NCI-H226 (cell line): Measurements from ENCODE around the gene GALNT5.
"Not testable (repeated sequence)": the region's sequence is repeated elsewhere in the genome, so short reads cannot be mapped to it uniquely, and the experiment has no call there.

Source experiments
- DNase-seq: peaks from one replicate; pipeline ENCODE4 v3.0.0-alpha.2; 2015

GALNT5 gene

DNA sequence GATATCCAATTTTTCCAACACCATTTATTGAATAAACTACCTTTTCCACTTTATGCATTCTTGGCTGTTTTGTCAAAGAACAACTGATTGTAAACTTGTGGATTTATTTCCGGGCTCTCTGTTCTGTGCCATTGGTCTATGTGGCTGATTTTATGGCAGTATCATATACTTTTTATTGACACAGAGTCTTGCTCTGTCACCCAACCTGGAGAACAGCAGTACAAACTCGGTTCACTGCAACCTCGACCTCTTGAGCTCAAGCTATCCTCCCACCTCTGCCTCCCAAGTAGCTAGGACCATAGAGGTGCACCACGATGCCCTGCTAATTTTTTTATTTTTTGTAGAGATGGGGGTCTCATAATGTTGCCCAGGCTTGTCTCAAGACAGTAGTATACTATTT lies 6.7 kb upstream of the GALNT5 start:
- DNase-seq, result no peak

DNA sequence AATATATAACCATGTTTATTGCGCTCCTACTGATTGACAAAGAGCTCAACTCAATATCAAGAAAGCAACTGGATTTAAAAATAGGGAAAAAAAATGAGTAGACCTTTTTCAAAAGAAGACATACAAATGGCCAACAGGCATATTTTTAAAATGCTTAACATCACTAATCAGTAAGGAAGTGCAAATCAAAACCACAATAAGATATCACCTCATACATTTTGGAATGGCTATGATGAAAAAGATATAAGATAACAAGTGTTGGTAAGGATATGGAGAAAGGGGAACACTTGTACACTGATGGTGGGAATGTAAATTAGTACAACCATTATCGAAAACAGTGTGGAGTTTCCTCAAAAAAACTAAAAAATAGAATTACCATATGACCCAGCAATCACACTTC lies 5.6 kb upstream of the GALNT5 start:
- no peak for DNase-seq

DNA sequence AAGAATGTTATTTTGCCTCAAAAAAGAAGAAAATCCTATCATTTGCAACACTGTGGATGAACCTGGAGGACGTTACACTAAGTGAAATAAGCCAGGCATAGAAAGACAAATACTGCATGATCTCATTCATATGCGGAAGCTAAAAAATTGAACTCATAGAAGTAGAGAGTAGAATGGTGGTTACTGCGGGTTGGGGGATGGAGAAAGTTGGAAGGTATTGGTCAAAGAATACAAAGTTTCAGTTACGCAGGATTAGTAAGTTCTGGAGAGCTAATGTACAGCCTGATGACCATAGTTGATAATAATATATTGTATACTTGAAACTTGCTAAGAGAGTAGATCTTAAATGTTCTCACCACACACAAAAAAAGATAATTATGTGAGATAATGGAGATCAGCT lies 5.0 kb upstream of the GALNT5 start:
- DNase-seq, result no peak

DNA sequence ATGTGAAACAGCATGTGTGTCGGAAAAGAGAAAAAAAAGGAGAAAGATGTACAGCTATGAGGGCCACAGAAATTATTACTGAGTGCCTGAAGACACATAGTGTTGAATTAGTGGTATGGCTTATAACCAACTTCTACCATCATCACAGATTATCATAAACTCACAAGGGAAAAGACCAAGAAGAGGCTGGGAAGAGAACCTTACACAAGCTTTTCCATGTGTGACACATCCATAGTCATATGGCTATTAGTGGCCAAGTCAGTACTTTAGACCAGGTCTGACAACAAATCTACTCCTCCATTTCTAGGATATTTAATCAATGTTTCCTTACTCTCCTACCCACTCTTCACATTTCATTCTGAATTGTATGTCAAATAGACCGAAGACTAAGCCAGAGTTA lies 3.5 kb upstream of the GALNT5 start:
- DNase-seq, result no peak

DNA sequence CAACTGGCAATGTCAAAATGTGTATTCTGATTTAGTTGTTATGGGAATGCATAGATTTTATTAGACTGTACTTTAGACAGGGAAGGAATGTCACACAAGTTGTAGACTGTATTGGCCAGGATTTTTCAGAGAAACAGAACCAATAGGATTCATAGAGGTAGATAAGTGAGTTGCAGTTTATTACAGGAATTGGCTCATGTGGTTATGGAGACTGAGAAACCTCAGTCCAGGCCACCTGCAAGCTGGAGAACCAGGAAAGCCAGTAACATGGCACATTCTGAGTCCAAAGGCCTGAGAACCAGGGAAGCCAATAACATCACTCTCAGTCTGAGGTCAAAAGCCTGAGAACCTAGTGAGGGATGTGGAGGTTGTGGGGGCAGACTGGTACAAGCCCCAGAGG lies 1.8 kb upstream of the GALNT5 start:
- no peak for DNase-seq

DNA sequence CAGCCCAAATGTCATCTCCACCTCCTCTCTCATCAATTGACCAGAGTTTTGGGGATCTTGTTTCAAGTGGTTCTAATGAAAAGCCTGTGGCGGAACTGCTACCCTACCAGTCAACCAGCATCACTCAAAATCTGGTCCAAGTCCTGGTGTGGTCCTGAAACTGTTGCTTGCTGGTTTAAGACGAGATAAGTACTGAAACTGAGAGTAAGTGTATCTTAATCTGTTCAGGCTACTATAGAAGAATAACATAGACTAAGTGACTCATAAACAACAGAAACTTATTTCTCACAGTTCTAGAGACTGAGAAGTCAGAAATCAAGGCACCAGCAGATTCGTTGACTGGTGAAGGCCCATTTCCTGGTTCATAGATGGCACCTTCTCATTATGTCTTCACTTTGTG lies 879 bp upstream of the GALNT5 start:
- no peak for DNase-seq

DNA sequence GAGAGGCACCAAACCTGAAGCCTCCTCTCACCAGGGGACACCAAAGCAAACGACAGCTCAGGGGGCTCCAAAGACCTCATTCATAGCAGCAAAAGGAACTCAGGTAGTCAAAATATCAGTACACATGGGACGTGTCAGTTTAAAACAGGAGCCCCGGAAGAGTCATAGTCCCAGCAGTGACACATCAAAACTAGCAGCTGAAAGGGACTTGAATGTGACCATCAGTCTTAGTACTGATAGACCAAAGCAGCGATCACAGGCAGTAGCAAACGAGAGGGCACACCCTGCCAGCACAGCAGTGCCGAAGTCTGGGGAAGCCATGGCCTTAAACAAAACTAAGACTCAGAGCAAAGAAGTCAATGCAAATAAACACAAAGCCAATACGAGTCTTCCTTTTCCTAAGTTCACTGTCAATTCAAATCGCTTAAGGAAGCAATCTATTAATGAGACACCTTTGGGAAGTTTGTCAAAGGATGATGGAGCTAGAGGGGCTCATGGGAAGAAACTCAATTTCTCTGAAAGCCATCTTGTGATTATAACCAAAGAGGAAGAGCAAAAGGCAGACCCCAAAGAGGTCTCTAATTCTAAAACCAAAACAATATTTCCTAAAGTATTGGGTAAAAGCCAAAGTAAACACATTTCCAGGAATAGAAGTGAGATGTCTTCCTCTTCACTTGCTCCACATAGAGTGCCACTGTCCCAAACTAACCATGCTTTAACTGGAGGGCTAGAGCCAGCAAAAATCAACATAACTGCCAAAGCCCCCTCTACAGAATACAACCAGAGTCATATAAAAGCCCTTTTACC lies 1.2 kb downstream of the GALNT5 start:
- DNase-seq, result no peak

DNA sequence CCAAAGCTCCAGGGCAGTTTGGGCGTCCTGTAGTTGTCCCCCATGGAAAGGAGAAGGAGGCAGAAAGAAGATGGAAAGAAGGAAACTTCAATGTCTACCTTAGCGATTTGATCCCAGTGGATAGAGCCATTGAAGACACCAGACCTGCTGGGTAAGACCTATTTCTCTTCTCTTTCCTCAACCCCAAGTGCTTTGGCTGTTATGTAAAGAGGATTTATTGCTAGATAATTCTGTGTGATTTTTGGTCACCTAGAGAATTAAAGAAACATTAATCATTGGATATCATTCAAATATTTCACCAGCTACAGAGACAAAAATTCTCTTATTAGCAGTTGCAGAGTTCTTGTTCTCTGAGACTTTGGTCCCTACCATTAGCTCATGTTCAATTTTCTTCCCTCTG lies 1.9 kb downstream of the GALNT5 start:
- no peak for DNase-seq

DNA sequence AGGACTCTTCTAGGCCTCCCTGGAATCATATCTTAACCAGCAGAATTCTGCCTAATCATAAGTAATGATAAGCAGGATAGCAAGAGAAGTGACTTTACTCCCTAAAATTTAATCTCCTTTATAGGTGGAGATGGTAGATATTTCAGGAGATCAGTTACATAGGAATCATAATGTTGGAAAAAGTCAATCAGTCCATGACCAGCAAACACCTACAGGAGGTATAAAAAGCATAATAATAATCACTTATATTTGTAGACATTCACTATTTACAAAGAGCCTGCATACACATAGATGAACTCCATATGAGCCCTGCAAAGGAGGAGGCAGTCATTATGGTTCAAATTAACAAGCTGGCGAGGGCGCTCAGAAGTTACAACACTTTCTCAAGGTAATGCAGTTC lies 2.5 kb downstream of the GALNT5 start:
- DNase-seq, result no peak

DNA sequence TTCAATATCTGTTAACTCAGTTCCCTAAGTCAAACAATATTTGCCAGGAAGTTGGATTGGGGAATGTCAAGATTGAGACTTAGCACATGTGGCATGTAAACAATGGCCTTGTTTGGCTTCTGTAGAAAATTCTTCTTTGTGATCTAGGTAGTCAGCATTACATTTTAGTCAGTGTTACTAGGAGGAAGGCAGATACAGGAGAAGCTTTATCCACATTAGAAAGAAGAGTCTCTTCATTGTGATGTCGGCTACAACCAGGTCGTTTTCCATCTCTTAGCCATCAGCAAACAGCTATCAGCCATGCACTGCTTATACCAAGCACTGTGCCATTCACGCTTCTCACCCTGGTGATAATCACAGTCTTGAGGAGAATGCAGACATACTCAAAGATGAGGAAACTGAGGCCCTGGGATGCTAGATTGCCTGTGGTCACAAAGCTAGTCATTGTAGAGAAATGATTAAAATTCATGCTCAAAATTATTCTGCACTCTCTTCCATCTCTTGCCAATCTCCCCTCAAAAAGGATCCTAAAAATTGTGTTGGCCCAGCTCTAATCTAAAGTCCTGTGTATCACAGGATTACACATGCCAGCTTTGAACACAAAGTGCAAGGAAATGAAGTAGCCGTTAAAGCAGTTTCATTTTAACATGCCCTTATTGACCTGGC lies 3.2 kb downstream of the GALNT5 start:
- no peak for DNase-seq

DNA sequence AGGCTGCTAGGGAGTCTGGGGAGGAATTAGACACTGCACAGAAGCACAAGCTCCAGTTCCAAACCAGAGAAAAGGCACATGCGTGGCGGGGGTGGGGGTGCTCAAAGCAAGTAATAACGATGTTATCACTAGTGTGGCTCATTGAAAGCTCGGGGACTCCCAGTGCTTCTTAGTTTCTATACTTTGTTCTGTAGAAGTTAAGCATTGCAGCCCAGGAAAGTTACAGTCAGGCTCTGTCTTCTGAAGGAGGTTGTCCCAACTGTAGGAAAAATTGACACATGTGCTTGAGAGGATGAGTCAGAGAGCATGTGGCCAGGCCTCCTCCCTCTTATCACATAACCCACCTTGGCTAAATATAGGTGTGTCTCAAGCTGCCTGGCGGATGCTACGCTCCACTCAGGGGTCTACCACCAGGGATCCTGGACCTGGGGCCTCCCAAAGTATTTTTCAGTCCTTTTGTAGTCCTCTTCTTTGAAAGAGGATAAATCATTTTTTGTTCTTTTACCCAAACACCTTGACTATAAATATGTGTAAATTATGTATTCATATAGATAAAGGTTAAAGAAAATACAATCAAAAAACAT lies 3.8 kb downstream of the GALNT5 start:
- DNase-seq, result peak; percentile 54

DNA sequence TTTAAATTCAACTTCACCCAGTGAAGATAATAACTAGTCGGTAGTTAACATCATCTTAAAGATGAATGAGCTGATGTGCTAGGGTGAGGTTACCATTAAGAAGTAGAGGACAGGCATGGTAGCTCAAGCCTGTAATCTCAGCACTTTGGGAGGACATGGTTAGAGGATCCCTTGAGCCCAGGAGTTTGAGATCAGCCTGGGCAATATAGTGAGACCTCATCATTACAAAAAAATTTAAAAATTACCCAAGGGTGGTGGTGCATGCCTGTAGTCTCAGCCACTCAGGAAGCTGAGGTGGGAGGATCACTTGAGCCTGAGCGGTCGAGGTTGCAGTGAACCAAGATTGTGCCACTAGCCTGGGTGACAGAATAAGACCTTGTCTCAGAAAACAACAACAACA lies 4.7 kb downstream of the GALNT5 start:
- no peak for DNase-seq

DNA sequence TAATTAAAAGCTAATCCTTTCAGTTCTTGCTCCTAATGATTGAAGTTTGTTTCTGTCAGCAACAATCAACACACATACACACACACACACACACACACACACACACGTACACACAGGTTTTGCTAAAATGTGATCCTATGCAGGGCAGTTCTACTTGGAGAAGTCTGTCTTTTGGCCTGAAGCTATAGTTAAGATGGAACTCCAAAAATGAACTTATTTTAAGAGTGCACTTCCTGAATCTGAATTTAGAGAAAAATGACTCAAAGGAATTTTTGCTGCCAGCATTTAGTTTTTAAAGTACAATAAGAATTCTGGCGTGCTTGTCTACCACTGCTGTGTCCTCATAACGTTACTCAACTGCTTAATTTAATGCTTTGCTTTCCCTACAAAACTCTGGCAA lies 6.6 kb downstream of the GALNT5 start:
- no peak for DNase-seq

DNA sequence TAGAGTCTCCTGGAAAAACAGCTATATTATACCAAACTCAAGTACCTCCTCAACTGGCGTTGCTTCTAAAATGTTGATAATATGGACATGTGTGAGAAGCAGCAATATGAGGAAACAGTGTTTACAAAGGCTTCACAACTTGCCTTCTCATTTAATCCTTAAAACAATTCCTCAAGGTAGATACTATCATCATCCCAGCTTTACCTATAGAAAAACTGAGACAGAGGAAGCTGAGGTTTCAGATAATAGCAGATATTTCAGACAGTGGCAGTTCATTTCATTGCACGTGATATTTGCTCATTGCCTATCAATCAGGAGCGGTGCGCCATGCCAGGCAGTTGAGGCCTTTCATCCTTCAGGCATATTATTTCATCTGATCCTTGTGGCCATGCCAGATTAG lies 8.3 kb downstream of the GALNT5 start:
- no peak for DNase-seq

DNA sequence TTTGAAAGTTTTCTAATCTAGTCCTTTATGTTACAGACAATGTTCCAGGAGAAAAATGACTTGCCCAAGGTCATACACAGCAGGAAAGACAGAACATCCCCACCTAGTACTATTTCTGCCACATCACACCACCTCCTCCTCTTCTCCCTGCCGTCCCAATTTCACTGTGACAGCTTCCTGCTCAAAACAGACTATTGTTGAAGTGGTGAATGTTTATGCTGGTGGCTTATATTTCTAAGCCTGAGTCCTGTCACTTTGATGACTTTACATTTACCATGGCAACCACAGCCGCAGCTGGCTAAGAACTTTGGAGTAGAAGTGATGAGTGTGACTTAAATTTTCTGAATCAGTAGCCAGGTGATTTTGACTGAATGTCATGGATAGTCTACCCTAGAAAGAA lies 10.0 kb downstream of the GALNT5 start:
- no peak for DNase-seq

DNA sequence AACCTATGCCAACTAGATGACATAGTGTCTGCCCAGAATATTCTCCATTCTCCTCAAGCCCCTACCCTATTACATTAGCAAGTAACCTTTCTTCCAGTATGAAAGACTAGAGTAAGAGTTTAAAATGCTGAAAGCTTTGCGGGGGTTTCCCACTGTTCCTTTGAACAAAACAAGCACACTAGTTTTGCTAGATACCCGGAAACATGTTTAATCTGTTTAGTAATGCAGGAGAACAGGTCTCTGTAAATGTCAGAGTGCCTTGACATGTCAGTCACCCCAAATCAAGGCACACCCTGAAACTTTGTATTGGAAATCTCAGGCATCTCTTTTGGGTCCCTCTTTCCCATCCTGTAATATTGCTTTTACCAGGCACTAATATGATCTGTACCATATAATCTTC lies 11.6 kb downstream of the GALNT5 start:
- DNase-seq, result no peak

DNA sequence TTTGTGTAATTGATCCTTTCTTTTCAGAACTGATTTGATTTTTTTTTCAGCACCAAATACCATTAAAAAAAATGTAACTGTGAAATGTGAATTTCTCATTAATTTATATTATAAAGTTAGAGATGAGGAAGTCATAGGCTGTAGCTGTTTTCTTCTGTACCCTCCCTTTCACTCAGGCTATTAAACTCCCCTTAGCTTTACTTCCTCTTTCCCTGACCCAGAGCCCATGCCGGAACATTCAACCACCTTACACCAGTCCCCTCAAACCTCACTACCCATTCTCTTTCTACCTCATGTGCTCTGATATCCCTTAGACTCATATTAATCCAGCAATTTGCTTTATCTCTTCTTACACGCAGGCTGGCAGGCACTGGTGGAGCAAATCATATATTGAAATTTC lies 12.4 kb downstream of the GALNT5 start:
- DNase-seq, result no peak

DNA sequence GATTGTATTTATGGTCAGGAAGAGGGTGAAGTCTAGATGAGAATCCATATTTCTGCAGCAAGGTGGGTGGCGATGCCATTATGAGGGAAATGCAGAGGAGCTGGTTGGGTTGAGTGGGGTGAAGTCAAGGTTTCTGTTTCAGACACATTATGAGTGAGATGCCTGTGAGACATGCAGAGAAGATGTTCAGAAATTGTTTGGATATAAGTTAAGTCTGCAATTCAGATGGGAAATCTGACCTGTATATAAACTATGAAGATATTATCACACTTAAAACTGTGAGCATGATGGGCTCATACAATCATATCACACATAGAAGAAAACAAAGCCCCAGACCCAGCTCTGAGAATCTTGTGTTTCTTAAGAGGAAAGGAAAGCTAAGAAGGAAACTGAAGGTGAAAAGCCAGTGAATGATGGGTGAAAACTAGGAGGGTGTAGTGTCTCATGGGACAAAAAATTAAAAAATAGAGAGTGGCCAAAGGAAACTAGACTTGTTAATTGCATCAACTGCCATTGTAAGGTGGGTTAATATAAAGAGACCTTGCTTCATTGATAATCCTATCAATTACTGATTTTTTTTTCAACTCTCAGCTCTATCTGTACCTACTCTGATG lies 14.2 kb downstream of the GALNT5 start:
- no peak for DNase-seq

DNA sequence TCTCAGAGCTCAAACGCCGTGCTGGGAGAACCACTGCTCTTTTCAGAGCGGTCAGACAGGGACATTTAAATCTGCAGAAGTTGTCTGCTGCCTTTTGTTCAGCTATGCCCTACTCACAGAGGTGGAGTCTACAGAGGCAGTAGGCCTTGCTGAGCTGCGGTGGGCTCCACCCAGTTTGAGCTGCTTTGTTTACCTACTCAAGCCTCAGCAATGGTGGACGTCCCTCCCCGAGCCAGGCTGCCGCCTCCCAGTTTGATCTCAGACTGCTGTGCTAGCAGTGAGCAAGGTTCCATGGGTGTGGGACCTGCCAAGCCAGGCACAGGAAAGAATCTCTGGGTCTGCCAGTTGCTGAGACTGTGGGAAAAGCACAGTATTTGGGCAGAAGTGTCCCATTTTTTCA lies 21.8 kb downstream of the GALNT5 start:
- DNase-seq, result not testable (repeated sequence)

DNA sequence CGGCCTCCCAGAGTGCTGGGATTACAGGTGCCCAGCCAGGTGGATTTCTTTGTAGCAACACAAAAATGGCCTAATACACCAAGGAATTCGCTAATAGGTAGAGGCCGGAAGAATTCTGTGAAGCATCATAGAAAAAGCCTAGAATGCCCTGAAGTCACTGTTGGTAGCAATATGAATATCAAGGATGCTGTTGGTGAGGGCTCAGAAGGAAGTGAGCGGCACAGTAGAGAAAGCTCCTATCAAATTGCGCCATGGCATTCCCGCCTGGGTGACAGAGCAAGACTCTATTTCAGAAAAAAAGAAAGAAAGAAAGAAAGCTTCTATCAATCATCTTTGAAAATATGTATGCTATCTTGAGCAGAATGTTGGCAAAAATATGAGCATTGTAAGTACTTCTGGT lies 23.8 kb downstream of the GALNT5 start:
- DNase-seq, result no peak

DNA sequence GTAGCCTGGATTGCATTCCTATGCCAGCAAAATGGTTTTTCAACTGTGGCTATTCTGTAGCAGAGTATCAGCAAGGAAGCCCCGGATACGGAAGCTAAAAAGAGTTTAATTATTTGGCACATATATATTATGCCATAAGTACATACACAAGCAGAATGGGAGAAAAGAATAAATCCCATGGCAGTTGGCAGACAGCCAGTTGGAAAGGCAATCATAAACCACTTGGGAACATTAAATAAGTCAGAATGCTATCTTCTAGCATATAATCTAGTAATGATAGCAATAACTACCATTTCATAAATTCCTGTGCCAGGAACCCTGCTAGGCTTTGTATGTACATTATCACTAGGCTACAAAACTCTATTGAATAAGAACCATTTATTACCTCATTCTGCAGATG lies 26.0 kb downstream of the GALNT5 start:
- DNase-seq, result no peak

DNA sequence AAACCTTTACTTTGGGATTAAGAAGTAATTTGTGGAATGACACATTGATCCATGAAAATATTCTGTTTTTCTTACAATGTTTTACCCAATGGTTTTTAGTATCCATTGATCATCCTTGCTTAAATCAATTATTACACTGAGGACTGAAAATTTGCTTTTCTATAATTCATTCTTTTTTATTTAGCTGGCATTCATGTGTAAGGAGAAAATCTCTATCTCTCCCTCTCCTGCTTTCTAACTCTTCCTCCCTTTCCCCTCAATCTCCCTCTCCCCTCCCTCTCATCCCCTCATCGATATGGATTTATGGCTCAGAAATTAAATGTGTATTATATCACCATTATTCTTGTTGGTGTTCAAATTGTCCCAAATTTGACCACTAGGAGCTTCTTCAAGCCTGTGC lies 29.7 kb downstream of the GALNT5 start:
- DNase-seq, result no peak

DNA sequence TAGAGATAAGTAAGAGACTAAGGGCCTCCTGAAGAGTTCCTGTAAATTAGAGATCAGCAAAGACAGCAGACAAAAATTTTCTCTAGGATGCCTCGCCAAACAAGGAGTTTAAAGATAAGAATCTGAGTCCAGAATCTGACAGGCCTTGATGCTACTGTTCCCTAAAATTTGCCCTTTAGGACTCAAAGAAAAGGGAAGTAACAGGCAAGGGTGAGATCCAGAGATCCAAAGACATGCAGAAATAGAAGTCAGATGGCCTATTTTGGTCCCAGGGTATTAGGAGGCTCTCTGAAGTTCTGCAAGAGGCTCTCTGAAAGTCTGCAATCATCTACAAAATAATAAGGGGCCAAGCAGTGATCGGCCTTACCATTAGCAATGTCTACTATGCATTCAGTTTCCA lies 33.0 kb downstream of the GALNT5 start:
- no peak for DNase-seq

DNA sequence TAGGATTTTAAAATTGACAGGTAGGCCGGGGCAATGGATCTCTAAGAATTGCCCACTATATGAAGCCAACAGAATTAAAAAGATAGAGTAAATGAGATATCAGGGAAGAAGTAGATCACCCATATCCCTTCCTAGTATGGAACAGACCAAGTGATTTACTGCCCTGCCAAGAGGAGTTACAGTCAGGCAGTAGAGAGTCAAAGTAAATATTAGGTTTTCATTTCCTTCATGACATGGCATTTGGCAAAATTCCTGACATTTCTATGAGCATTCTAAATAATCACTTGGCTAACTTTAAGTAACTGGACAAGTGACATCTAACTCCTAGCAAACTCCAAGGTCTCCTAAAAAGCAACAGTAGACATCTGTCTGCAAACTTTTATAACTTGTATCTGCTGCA lies 33.5 kb downstream of the GALNT5 start:
- DNase-seq, result no peak
